Esophagus squamous epithelium (tissue), 4 donors: ENCODE results near the gene TRPC3.

Source experiments
- CTCF ChIP-seq, 6 experiments: fragments of 450-650 bp in 4 of 6; fragments of 200-600 bp in 2 of 6; sonication (generic) in 2 of 6; IDR thresholded peaks; one replicate each; pipeline ENCODE4 v1.5.1; 2016 to 2019; ENCODE audit warnings: antibody characterized with exemption in 6 of 6, mild to moderate bottlenecking in 4 of 6, moderate library complexity in 4 of 6
- POLR2A ChIP-seq, 4 donors: fragments of 450-650 bp; IDR thresholded peaks; one replicate each; pipeline ENCODE4 v1.6.1; 2017; ENCODE audit warnings: antibody characterized with exemption in 4 of 4, mild to moderate bottlenecking in 4 of 4, moderate library complexity in 3 of 4

GRCh38 chr4:121938282-121939092, 13.4 kb downstream of the TRPC3 start:
- no peak for TF ChIP-seq CTCF (IDR thresholded peaks at IDR 0.05)
- TF ChIP-seq POLR2A (IDR thresholded peaks at IDR 0.05) = no peak
